HG03354 (cell line): ENCODE measurements around the gene TWSG1.
"Not testable (repeated sequence)": the region's sequence is repeated elsewhere in the genome, so short reads cannot be mapped to it uniquely, and the experiment has no call there.

Experiments used
- ATAC-seq: cut with Tn5 transposase; IDR thresholded peaks from one replicate; pipeline ENCODE4 v1.9.1; 2021; ENCODE audit warnings: mild to moderate bottlenecking; ENCODE audit not compliant: unreplicated experiment, poor library complexity, severe bottlenecking

The TWSG1 gene

GRCh38 chr18:9379118-9379517 is 44.5 kb downstream of the TWSG1 start:
- ATAC-seq: no peak

DNA sequence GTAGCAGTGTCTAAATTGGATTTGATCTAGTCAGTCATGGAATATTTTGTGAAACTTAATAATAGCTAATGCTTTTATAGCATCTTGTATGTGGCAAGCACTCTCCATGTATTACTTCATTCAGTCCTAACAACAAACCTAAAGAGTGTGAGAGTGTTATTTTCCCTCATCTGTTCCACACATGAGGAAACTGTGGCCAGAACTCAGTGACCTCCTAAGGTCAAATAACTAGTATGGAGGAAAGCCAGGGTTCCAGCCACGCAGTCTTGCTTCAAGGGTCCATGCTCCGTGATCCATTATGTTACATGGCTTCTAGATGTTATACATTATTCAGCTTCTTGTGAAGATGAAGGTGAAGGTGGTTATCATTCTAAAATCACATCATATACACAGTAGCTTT is 45.5 kb downstream of the TWSG1 start:
- no peak for ATAC-seq

DNA sequence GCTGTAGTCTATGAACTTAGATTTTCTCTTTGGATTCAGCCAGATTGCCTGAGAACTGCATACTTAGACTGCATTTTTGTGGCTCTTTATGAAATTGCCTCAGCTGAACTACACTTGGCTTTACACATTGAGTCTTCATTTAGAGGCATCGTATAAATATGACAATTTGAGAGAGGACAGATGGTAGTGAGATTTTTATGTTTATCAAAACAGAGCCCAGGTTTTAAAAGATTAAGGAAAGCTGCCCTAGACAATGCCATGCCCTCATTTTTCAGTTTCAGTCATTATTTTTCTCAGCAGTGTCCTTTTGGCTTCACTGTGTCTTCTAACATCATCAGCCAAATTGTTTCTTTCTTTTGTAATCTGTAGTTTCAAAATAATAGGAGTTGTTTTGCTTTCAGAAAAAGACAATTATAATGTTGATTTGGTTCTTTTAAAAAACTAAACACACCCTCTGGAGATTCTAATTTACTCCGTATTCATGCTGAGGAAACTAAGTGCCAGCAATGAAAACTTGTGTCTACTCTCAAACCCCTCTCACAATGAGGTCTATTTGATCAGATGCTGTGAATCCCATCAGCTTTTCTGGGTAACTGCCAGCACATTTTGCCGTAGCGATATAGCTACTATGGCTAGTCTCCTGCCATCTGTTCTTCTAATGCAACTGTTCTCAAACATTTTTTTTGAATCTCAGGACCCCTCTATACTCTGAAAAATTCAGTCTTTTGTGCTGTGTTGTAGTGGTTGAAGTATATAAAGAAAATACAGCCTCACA is 46.2 kb downstream of the TWSG1 start:
- no peak for ATAC-seq

DNA sequence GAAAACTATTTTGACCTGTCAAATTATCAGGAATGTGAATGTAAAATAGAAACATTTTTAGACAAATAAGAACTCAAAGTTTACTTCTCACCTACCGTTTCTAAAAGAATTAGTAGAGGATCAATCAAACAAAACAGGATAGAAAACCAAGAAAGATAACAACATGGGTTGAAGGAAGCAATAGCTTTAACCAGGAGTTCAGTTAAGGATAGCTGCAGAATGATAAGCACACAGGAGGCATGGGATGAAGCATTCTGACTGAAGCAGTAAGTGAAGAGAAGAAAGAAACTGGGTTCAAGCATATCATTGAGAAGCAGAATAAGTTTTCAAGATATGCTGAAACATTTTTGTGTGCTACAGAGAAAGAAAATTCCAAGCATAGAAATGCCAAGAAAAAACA is 52.3 kb downstream of the TWSG1 start:
- no peak for ATAC-seq

GRCh38 chr18:9387891-9388290 is 53.3 kb downstream of the TWSG1 start:
- ATAC-seq: no peak

- ATAC-seq: no peak
These were observed 55.1 kb downstream of the TWSG1 start for GRCh38 chr18:9389706-9390105.

DNA sequence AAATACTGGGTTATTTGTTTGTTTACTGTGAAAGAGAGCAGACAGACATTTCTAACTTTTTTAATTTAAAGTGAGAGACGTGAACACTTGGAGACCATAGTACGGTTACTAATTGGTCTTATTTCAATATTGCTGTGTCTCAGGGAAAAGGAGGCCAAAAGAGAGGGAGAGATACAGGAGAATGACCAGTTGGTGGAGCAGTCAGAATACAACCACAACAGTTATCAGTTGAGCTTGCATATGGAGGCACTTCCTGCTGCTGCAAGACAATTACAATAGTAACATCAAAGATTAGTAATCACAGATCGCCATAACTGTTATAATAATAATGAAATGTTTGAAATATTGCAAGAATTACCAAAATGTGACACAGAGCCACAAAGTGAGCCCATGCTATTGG is 58.2 kb downstream of the TWSG1 start:
- ATAC-seq: no peak

DNA sequence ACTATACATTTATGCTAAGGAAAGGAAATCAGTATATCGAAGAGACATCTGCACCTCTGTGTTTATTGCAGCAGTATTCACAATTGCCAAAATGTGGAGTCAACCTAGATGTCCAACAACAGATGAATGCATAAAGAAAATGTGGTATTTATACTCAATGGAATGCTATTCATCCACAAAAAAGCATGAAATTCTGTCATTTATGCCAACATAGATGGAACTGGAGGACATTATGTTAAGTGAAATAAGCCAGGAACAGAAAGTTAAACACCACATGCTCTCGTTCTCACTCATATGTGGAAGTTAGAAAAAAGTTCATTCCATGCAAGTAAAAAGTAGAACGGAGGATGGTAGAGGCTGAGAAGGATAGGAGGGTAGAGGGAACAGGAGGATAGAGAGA is 59.5 kb downstream of the TWSG1 start:
- no peak for ATAC-seq

DNA sequence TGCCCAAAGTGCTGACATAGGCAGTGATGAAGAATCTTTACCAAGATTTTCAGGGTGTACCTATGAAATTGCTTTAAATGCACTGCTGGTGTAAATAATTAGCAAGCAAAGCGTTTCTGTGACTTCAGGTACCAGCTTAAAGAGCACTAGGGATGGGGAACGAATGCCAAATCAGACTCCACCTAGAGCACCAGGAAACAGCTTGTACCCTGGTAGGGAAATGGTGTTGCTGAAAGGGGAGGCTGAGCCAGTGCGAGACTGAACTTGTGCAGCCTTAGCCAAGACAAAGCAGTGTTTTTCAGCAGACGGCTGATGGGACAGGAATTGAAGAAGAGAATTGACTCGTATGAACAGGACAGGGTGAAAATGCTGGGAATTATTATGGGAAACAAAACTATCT is 65.6 kb downstream of the TWSG1 start:
- ATAC-seq: no peak

GRCh38 chr18:9401176-9401575 is 66.6 kb downstream of the TWSG1 start:
- ATAC-seq: no peak

DNA sequence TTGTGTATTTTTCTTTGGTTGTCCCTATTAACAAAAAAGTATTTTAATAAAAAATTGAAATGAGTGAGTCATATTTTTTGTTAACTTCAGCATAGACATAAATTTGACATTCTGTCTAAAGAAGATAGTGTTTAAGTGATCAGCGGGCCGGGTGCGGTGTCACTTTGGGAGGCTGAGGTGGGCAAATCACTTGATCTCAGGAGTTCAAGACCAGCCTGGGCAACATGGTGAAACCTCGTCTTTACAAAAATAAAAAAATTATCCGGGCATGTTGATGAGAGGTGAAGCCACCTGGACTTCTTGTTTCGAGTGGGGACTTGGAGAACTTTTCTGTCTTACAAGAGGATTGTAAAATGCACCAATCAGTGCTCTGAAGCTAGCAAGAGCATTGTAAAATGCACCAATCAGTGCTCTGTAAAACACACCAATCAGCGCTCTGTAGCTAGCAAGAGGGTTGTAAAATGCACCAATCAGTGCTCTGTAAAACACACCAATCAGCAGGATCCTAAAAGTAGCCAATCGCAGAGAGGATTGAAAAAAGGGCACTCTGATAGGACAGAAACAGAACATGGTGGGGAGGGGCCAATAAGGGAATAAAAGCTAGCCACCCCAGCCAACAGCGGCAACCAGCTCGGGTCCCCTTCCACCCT is 67.9 kb downstream of the TWSG1 start:
- ATAC-seq: not testable (repeated sequence)

DNA sequence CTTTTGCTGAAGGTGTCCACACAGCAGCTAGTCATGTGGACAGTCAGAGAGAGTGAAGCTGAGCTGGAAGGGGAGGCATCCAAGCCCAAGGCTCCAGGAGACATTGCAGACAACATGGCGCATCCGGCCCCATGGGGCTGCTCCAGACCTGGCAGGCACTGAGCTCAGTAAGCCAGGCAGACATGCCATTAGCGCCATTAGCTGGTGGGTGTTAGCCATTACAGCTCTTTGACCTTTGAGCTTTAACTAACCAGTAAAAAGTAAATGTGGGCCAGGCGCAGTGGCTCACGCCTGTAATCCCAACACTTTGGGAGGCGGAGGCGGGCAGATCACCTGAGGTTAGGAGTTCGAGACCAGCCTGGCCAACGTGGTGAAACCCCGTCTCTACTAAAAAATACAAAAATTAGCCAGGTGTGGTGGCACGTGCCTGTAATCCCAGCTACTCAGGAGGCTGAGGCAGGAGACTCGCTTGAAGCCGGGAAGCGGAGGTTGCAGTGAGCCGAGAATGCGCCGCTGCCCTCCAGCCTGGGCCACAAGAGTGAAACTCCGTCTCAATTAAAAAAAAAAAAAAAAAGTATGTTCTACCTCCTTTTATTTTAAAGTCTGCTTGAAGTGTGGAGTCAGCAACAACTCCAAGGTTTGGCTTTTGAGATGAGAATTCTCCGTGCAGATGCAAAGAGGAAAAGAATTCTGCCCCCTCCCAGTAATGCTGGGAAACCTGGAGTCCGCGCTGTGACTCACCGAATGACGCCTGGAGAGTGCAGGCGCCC is 69.4 kb downstream of the TWSG1 start:
- ATAC-seq: no peak

- peak; percentile 67 for ATAC-seq
These were observed 70.0 kb downstream of the TWSG1 start for GRCh38 chr18:9404565-9405060.

- ATAC-seq: no peak
These were observed 70.6 kb downstream of the TWSG1 start for GRCh38 chr18:9405130-9405529.

DNA sequence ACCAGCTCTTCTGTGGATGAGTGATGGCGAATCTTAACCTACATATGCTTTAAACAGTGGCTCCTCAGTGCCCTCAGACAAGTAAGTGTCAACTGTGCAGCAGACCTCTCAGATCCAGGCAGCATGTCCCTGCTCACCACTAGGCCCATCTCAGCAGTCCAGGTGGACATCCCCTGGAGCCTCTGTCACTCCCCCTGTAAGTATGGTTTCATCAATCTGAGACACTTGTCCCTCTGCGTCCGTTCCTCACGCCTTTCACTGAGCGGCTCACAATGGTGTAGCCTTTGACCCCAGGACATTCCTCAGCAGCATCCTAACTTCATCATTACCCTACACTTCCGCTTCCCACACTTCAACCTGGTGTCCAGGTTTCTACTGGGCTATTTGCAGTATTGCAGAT is 71.4 kb downstream of the TWSG1 start:
- ATAC-seq: no peak

GRCh38 chr18:9410515-9410914 is 75.9 kb downstream of the TWSG1 start:
- no peak for ATAC-seq

GRCh38 chr18:9413576-9413975 is 79.0 kb downstream of the TWSG1 start:
- no peak for ATAC-seq

- no peak for ATAC-seq
These were observed 82.0 kb downstream of the TWSG1 start for GRCh38 chr18:9416563-9417072.

GRCh38 chr18:9417073-9417851 is 82.7 kb downstream of the TWSG1 start:
- ATAC-seq: no peak
